KOPT-K1 (cell line): ENCODE results near the gene FAM117A.

Source experiments
- H3K27ac ChIP-seq: fragments of 200-600 bp; sonication (generic); 2 replicates; pipeline ENCODE4 v1.5.1; 2016; ENCODE audit warnings: antibody characterized with exemption, mild to moderate bottlenecking, low read depth, low read length; ENCODE audit not compliant: poor library complexity, severe bottlenecking
- H3K36me3 ChIP-seq: fragments of 200-600 bp; sonication (generic); 2 replicates; pipeline ENCODE4 v1.5.1; 2017; ENCODE audit warnings: antibody characterized with exemption, mild to moderate bottlenecking, low read length, moderate library complexity; ENCODE audit not compliant: insufficient read depth
- H3K9me3 ChIP-seq: fragments of 200-600 bp; sonication (generic); 2 replicates; pipeline ENCODE4 v1.5.1; 2017; ENCODE audit warnings: antibody characterized with exemption, low read length, mild to moderate bottlenecking; ENCODE audit not compliant: insufficient read depth, poor library complexity, severe bottlenecking

The FAM117A gene

GRCh38 chr17:49763735-49764558, at the start of gene FAM117A:
TSS of gene FAM117A (minus strand) at chr17:49764131. CDS start at chr17:49764087, 44 bp downstream.
- peak within 1 kb of the TSS; percentile 60 for H3K27ac ChIP-seq
- no peaks in the 10 kb centered on the region for H3K9me3 ChIP-seq
- peaks cover 7% of the 10 kb centered on the region; the same call in 1 of the 2 replicates for H3K36me3 ChIP-seq

DNA sequence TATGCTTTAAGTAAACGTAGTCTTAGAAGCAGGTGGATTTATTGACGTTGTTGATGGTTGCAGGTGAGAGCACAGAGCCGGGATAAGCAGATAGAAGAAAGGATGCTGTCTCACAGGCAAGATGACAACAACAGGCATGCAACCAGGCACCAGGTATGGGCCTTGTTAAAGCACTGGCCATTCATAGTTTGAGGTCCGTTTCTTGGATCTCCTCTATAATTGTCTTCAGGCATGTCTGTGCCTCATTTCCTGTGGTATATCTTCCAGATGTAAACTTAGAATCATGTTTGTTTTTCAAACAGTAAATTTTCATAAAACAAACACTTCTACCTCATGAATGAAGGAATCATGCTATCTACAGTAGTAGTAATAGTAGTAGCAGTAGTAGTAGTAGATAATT, 45.1 kb upstream of the FAM117A start:
- no peak overlapping the region for H3K27ac ChIP-seq
- H3K36me3 ChIP-seq = peaks cover 93% of the 10 kb centered on the region
- no peaks in the 10 kb centered on the region for H3K9me3 ChIP-seq

DNA sequence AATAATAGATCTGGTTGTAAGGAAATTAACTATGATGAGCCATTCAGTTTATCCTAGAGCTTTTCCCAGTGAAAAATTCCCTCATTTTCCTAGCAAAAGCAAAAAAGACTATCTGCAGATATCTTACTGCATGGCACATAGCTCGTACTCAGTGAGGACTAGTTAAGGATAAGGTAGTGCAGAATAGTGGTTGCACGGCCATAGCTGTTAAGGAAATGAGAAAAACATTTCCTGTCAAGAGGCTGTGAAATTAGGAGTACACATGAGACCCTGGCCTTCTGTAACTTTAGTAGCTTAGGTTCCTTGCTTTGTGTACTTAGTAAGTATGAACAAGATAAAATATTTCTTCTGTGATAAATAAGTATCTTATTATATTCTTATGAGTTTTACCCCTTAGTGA, 34.8 kb upstream of the FAM117A start:
- Histone ChIP-seq H3K9me3 (no peaks in the 10 kb centered on the region), H3K27ac (no peak overlapping the region), H3K36me3 (peaks cover 96% of the 10 kb centered on the region)

DNA sequence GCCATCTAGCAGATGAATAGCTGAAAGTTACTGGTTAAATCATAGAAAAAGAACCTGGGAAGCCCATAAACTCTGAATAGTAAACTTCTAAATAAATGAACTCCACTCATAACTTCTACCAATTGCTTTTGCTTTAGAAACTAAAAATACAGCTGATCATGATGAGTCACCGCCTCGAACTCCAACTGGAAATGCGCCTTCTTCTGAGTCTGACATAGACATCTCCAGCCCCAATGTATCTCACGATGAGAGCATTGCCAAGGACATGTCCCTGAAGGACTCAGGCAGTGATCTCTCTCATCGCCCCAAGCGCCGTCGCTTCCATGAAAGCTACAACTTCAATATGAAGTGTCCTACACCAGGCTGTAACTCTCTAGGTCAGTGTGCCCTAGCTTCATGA, 34.3 kb upstream of the FAM117A start:
- peaks cover 98% of the 10 kb centered on the region for H3K36me3 ChIP-seq
- no peaks in the 10 kb centered on the region for H3K9me3 ChIP-seq
- H3K27ac ChIP-seq = no peak overlapping the region

GRCh38 chr17:49795372-49795771, 31.4 kb upstream of the FAM117A start:
- Histone ChIP-seq H3K9me3 (no peaks in the 10 kb centered on the region), H3K27ac (no peak overlapping the region), H3K36me3 (peaks cover 98% of the 10 kb centered on the region)

GRCh38 chr17:49793309-49793708, 29.4 kb upstream of the FAM117A start:
- Histone ChIP-seq H3K9me3 (no peaks in the 10 kb centered on the region), H3K27ac (no peak overlapping the region), H3K36me3 (peaks cover 88% of the 10 kb centered on the region)

DNA sequence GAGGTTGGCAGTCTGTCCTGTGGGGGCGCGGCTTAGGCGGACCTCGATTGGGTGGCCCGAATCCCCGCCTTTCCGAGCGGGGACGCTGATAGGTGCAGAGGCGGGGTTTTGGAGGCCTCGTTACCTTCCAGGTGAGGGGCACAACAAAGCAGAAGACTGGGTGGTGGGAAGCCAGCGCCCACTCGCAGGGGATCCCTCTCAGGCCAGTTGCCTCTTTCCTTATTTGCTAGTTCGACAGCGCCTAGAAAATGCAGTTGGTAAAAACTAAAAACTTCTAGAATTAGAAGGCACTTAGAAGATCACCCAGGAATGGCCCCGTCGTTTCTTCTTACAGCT, 25.3 kb upstream of the FAM117A start:
- Histone ChIP-seq H3K9me3 (no peaks in the 10 kb centered on the region), H3K27ac (peak overlapping the region; percentile 98), H3K36me3 (peaks cover 49% of the 10 kb centered on the region)

GRCh38 chr17:49788478-49789242, 24.7 kb upstream of the FAM117A start, which contains the start of gene KAT7:
TSS of gene KAT7 (plus strand) at chr17:49788681. CDS start at chr17:49788835, 154 bp downstream.
- peak within 1 kb of the TSS; percentile 98 for H3K27ac ChIP-seq
- H3K36me3 ChIP-seq = peaks cover 43% of the 10 kb centered on the region
- H3K9me3 ChIP-seq = no peaks in the 10 kb centered on the region

- H3K36me3 ChIP-seq = peaks cover 36% of the 10 kb centered on the region
- H3K27ac ChIP-seq = peak overlapping the region; percentile 98
- no peaks in the 10 kb centered on the region for H3K9me3 ChIP-seq
Measured at GRCh38 chr17:49787884-49788477, 24.1 kb upstream of the FAM117A start.

GRCh38 chr17:49784636-49785035, 20.7 kb upstream of the FAM117A start:
- H3K9me3 ChIP-seq = no peaks in the 10 kb centered on the region
- no peak overlapping the region for H3K27ac ChIP-seq
- peaks cover 3% of the 10 kb centered on the region for H3K36me3 ChIP-seq

DNA sequence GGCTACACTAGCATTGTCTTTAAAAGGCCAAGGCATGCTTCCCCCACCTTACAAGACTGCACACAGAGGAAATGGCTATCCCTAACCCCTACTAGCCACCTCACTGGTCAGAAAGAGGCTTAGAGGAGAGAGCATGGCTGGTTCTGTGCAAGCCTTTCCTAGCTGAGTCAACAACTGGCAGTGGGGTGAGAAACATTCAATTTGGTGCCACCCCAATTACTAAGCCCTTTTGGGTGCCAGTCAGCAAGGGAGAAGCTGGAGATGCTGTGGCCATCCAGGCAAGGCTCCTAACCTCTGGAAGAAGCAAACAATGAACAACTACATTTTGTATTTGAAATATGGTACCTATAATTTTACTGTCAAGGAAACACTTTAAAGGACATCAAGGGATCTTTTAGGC, 19.9 kb upstream of the FAM117A start:
- Histone ChIP-seq H3K27ac (no peak overlapping the region), H3K36me3 (no peaks in the 10 kb centered on the region), H3K9me3 (no peaks in the 10 kb centered on the region)

DNA sequence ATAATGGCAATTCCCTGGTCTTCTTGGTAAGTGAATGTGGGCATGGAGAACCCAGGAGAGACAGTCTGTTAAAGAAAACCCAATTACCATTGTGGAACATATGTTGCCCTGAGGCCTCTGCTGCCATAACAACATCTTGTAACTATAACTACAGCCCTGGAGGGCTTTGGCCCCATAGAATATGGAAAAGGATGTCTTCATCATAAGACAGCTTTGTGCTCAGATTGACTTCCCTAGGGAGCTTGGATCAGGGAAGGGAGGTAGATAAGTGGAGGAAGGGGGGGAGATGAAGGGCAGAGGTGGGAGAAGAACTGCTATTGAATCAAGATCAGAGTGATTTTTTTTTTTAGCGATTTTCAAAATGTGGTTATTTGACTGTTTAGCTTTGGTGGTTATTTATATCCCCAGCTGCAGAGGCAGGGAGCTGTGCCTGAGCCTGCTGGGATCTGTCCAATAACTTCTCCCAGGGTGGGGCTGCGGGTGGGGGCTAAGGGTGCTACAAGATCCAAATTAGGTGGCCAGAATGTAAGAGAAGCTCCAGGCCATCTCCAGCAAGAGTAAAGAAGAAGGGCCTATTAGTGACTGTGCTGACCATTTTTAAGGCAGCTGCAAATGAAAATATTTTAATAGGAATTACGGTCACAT, 19.3 kb upstream of the FAM117A start:
- no peaks in the 10 kb centered on the region for H3K9me3 ChIP-seq
- no peaks in the 10 kb centered on the region for H3K36me3 ChIP-seq
- H3K27ac ChIP-seq = no peak overlapping the region

GRCh38 chr17:49779739-49780231, 15.9 kb upstream of the FAM117A start:
- no peak overlapping the region for H3K27ac ChIP-seq

DNA sequence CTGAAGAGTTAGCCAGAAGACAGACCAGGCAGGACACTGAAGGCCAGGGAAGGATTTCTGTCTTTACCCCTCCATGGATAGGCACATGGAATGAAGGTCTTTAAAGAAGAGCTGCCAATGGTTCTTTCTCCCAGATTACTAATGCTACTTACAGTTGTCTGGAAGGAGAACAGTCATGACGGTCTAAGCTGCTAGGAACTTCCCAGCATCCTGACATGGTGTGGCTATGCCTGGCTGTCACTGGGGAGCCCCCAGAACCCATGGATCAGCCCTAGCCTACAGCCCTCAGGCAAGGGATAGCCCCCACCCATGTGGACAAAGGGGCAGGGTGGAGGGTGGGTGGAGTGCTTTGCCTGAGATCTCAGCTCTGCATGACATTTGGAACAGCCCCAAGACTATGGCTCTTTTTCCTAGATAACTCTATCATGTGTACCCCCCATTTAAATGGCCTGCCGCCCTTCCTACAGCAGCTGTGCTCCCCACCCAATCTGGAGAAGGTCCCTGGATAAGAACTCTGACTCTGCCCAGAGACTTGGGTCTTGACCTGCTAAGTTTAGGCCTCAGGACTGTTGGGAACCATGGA, 15.3 kb upstream of the FAM117A start:
- Histone ChIP-seq H3K9me3 (no peaks in the 10 kb centered on the region), H3K36me3 (no peaks in the 10 kb centered on the region), H3K27ac (no peak overlapping the region)

More at GRCh38 chr17:49779739-49780231, 15.9 kb upstream of the FAM117A start:
- no peaks in the 10 kb centered on the region for H3K9me3 ChIP-seq
- no peaks in the 10 kb centered on the region for H3K36me3 ChIP-seq
